HG02623 (cell line): ENCODE measurements around the gene DOP1A.
"Not testable (repeated sequence)": the region's sequence is repeated elsewhere in the genome, so short reads cannot be mapped to it uniquely, and the experiment has no call there.

Source experiments
- ATAC-seq: cut with Tn5 transposase; IDR thresholded peaks from one replicate; pipeline ENCODE4 v1.9.1; 2021; ENCODE audit warnings: moderate library complexity; ENCODE audit not compliant: unreplicated experiment

The DOP1A gene

GRCh38 chr6:83152913-83153312, 85.4 kb downstream of the DOP1A start:
- ATAC-seq = no peak

- ATAC-seq = no peak
Measured at GRCh38 chr6:83153883-83154521, 86.5 kb downstream of the DOP1A start.

GRCh38 chr6:83155794-83156193, 88.3 kb downstream of the DOP1A start:
- no peak for ATAC-seq

GRCh38 chr6:83160167-83160566, 92.7 kb downstream of the DOP1A start:
- no peak for ATAC-seq

GRCh38 chr6:83167726-83168278, 100.3 kb downstream of the DOP1A start:
- ATAC-seq = no peak

GRCh38 chr6:83168556-83168955, 101.1 kb downstream of the DOP1A start:
- ATAC-seq = no peak

- ATAC-seq = no peak
Measured at GRCh38 chr6:83169106-83169505, 101.6 kb downstream of the DOP1A start.

- ATAC-seq = no peak
Measured at GRCh38 chr6:83169511-83169910, 102.0 kb downstream of the DOP1A start.

- ATAC-seq = no peak
Measured at GRCh38 chr6:83176246-83176645, 108.8 kb downstream of the DOP1A start.

- ATAC-seq = no peak
Measured at GRCh38 chr6:83180426-83180950, 113.0 kb downstream of the DOP1A start.

GRCh38 chr6:83182114-83182513, 114.6 kb downstream of the DOP1A start:
- no peak for ATAC-seq

- ATAC-seq = no peak
Measured at GRCh38 chr6:83183082-83183828, 115.8 kb downstream of the DOP1A start.

GRCh38 chr6:83185096-83185495, 117.6 kb downstream of the DOP1A start:
- ATAC-seq = no peak

GRCh38 chr6:83188501-83188900, 121.0 kb downstream of the DOP1A start:
- no peak for ATAC-seq

GRCh38 chr6:83190626-83191025, 123.2 kb downstream of the DOP1A start:
- ATAC-seq = no peak

GRCh38 chr6:83191974-83192373, 124.5 kb downstream of the DOP1A start:
- ATAC-seq = not testable (repeated sequence)

GRCh38 chr6:83192456-83192855, 125.0 kb downstream of the DOP1A start:
- no peak for ATAC-seq

- ATAC-seq = peak; percentile 98
Measured at GRCh38 chr6:83192871-83193746, 125.6 kb downstream of the DOP1A start, which contains the start of the genes PGM3 and RWDD2A. Gene PGM3, minus strand, starts transcription at chr6:83193265. Its CDS starts 2,253 bp downstream, at chr6:83191012. Gene RWDD2A, plus strand, starts transcription at chr6:83193357. Its CDS starts 1,095 bp downstream, at chr6:83194452.

- peak; percentile 8 for ATAC-seq
Measured at GRCh38 chr6:83193747-83194566, 126.5 kb downstream of the DOP1A start.
